HL-60 (cell line): ENCODE results near the gene L3MBTL2.

Experiments
- DNase-seq, 2 experiments: peaks; one replicate each; pipeline ENCODE4 v3.0.0-alpha.2; 2010 to 2020; ENCODE audit warnings: low read depth in 1 of 2, low spot score in 1 of 2
- H3K27ac ChIP-seq: fragments of 250-450 bp; sonication (Bioruptor Pico); replicated peaks from 2 replicates; pipeline ENCODE4 v1.5.1; 2020; ENCODE audit warnings: mild to moderate bottlenecking, moderate library complexity
- H3K27me3 ChIP-seq: fragments of 250-450 bp; sonication (Bioruptor Pico); 2 replicates; pipeline ENCODE4 v1.5.1; 2021; ENCODE audit warnings: mild to moderate bottlenecking, moderate library complexity; ENCODE audit not compliant: insufficient read depth, poor library complexity, severe bottlenecking
- H3K4me3 ChIP-seq: replicated peaks from 2 replicates; pipeline ENCODE4 v1.5.1; 2011; ENCODE audit warnings: mild to moderate bottlenecking, control low read depth, low read length; ENCODE audit not compliant: insufficient read depth
- GABPA ChIP-seq: IDR thresholded peaks from 2 replicates; pipeline ENCODE4 v1.6.1; 2012; ENCODE audit warnings: low read depth
- POLR2AphosphoS5 ChIP-seq: IDR thresholded peaks from 2 replicates; pipeline ENCODE4 v1.6.1; 2012; ENCODE audit warnings: low read depth
- SPI1 ChIP-seq: IDR thresholded peaks from 2 replicates; pipeline ENCODE4 v1.6.1; 2012; ENCODE audit warnings: low read depth, mild to moderate bottlenecking, borderline replicate concordance
- TF ChIP-seq, protein P1 (sequence below): IDR thresholded peaks from 2 replicates; pipeline ENCODE4 v1.6.1; 2012; ENCODE audit warnings: low read depth; ENCODE audit not compliant: insufficient replicate concordance
- TF ChIP-seq, protein P2 (sequence below): IDR thresholded peaks from one replicate; pipeline ENCODE4 v1.5.1; 2011; ENCODE audit warnings: low read length, control low read depth, inconsistent platforms; ENCODE audit not compliant: insufficient read depth

L3MBTL2 gene

DNA sequence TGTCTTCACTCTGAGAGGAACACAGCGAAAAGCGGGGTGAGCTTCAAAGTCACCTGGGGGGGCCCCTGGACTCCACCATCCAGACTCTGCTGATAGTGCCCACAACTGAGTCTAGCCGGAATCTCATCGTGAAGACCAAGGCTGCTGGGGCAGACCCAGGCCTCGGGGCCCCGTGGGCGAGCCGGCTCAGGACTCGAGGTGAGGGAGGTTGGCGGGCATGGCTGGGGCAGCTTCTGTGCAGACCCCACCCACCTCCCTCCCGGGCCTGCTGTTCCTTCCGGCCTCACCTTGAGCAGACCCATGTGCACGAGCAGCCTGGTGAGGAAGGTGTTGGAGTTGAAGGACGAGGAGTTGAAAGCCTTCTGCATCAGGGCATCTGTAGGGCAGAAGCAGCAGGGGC, 44.3 kb downstream of the L3MBTL2 start:
- H3K27ac ChIP-seq: no peak overlapping the region
- TF ChIP-seq POLR2AphosphoS5: no peak
- no peak for TF ChIP-seq GABPA
- TF ChIP-seq, protein P1, sequence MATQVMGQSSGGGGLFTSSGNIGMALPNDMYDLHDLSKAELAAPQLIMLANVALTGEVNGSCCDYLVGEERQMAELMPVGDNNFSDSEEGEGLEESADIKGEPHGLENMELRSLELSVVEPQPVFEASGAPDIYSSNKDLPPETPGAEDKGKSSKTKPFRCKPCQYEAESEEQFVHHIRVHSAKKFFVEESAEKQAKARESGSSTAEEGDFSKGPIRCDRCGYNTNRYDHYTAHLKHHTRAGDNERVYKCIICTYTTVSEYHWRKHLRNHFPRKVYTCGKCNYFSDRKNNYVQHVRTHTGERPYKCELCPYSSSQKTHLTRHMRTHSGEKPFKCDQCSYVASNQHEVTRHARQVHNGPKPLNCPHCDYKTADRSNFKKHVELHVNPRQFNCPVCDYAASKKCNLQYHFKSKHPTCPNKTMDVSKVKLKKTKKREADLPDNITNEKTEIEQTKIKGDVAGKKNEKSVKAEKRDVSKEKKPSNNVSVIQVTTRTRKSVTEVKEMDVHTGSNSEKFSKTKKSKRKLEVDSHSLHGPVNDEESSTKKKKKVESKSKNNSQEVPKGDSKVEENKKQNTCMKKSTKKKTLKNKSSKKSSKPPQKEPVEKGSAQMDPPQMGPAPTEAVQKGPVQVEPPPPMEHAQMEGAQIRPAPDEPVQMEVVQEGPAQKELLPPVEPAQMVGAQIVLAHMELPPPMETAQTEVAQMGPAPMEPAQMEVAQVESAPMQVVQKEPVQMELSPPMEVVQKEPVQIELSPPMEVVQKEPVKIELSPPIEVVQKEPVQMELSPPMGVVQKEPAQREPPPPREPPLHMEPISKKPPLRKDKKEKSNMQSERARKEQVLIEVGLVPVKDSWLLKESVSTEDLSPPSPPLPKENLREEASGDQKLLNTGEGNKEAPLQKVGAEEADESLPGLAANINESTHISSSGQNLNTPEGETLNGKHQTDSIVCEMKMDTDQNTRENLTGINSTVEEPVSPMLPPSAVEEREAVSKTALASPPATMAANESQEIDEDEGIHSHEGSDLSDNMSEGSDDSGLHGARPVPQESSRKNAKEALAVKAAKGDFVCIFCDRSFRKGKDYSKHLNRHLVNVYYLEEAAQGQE: no peak
- TF ChIP-seq, protein P2, sequence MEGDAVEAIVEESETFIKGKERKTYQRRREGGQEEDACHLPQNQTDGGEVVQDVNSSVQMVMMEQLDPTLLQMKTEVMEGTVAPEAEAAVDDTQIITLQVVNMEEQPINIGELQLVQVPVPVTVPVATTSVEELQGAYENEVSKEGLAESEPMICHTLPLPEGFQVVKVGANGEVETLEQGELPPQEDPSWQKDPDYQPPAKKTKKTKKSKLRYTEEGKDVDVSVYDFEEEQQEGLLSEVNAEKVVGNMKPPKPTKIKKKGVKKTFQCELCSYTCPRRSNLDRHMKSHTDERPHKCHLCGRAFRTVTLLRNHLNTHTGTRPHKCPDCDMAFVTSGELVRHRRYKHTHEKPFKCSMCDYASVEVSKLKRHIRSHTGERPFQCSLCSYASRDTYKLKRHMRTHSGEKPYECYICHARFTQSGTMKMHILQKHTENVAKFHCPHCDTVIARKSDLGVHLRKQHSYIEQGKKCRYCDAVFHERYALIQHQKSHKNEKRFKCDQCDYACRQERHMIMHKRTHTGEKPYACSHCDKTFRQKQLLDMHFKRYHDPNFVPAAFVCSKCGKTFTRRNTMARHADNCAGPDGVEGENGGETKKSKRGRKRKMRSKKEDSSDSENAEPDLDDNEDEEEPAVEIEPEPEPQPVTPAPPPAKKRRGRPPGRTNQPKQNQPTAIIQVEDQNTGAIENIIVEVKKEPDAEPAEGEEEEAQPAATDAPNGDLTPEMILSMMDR: no peak
- no peak for TF ChIP-seq SPI1
- DNase-seq: no peak
- no peaks in the 10 kb centered on the region for H3K27me3 ChIP-seq
- H3K4me3 ChIP-seq: no peak overlapping the region

DNA sequence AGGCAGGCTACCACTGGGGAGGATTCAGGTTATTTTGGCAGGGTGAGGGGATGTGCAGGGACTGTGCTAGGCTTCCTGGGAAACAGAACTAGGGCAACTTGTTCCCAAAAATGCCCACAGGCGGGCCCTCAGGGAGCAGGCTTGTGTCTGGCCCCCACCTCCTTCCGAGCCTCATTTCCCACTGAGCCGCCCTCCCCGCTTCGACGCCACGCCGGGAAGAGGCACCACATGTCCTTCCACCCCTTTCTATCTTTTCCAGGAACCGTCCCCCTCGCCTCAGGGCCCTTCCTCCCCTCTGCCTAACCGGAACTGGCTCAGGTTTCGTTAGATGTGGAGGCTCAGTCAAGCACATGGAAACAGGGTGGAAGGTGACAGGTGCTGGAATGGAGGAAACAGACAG, 45.0 kb downstream of the L3MBTL2 start:
- Histone ChIP-seq H3K4me3 (no peak overlapping the region), H3K27ac (no peak overlapping the region)
- no peak for DNase-seq

DNA sequence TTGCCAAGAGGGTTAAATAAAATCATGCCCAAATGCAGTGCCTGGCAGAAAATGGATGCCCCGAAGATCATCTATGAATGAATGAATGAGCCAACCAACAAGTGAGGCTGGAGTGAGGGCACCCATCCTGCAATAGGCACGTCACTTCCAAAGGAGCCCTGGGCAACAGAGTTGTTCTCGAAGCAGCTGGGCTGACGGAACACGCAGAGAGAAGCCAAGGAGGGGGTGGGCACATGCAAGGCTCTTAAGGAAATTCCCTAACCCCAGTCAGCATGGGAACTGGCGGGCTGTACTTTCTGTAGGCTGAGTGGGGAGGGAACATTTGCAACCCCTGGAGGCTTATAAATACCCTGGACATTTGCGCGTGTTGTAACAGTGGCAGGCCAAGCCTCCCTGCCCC, 47.3 kb downstream of the L3MBTL2 start:
- Histone ChIP-seq H3K27me3 (no peaks in the 10 kb centered on the region), H3K4me3 (no peak overlapping the region), H3K27ac (no peak overlapping the region)
- no peak for DNase-seq
- TF ChIP-seq SPI1: no peak
- no peak for TF ChIP-seq GABPA
- TF ChIP-seq POLR2AphosphoS5: no peak
- TF ChIP-seq, protein P1: no peak
- TF ChIP-seq, protein P2: no peak

More for the DNA sequence above, 45.0 kb downstream of the L3MBTL2 start:
- H3K27me3 ChIP-seq: no peaks in the 10 kb centered on the region
- TF ChIP-seq, protein P1: no peak
- TF ChIP-seq SPI1 (no peak), POLR2AphosphoS5 (no peak), GABPA (no peak)
- TF ChIP-seq, protein P2: no peak
